Liver (tissue), 9 donors: ENCODE results near the gene TP63. TPM values are rescaled to one million over a fixed set of nuclear protein-coding genes. Genes with fewer than 3 reads are reported as not detected.

ENCODE experiments used
- DNase-seq: peaks from one replicate; pipeline ENCODE4 v3.0.0-alpha.2; 2017; ENCODE audit warnings: low spot score
- H3K27ac ChIP-seq, 2 donors: one replicate each; pipeline ENCODE4 v1.7.0; 2013; ENCODE audit warnings: inconsistent platforms in 2 of 2, low read length in 2 of 2, control low read depth in 1 of 2, low read depth in 1 of 2, mild to moderate bottlenecking in 1 of 2
- H3K27me3 ChIP-seq, 4 donors: one replicate each; pipeline versions ENCODE4 v1.6.1 to v1.7.0; 2013; ENCODE audit warnings: low read length in 3 of 4, inconsistent platforms in 1 of 4, mild to moderate bottlenecking in 1 of 4, moderate library complexity in 1 of 4; ENCODE audit not compliant: control insufficient read depth in 4 of 4, insufficient read depth in 4 of 4
- H3K36me3 ChIP-seq, 4 donors: one replicate each; pipeline versions ENCODE4 v1.6.1 to v1.7.0; 2013; ENCODE audit warnings: low read length in 3 of 4, mild to moderate bottlenecking in 3 of 4, low read depth in 1 of 4, moderate library complexity in 1 of 4; ENCODE audit not compliant: control insufficient read depth in 4 of 4, insufficient read depth in 3 of 4
- H3K4me1 ChIP-seq, 4 donors: one replicate each; pipeline versions ENCODE4 v1.6.1 to v1.7.0; 2013; ENCODE audit warnings: low read length in 3 of 4, mild to moderate bottlenecking in 3 of 4, moderate library complexity in 1 of 4; ENCODE audit not compliant: control insufficient read depth in 4 of 4, insufficient read depth in 4 of 4
- H3K4me3 ChIP-seq, 3 donors: one replicate each; pipeline versions ENCODE4 v1.6.1 to v1.7.0; 2013; ENCODE audit warnings: low read length in 3 of 3, control low read depth in 1 of 3, low read depth in 1 of 3, mild to moderate bottlenecking in 1 of 3
- H3K9ac ChIP-seq, 2 donors: one replicate each; pipeline ENCODE4 v1.7.0; 2013; ENCODE audit warnings: low read length in 2 of 2, mild to moderate bottlenecking in 2 of 2, moderate library complexity in 2 of 2, control low read depth in 1 of 2, low read depth in 1 of 2
- H3K9me3 ChIP-seq, 4 donors: one replicate each; pipeline versions ENCODE4 v1.6.1 to v1.7.0; 2013; ENCODE audit warnings: low read length in 3 of 4; ENCODE audit not compliant: control insufficient read depth in 4 of 4
- ATF3 ChIP-seq: IDR thresholded peaks from 2 replicates; pipeline ENCODE4 v1.6.1; 2016; ENCODE audit warnings: antibody characterized with exemption
- CTCF ChIP-seq: fragments of 150-350 bp; IDR thresholded peaks from 2 replicates; pipeline ENCODE4 v1.5.1; 2017; ENCODE audit warnings: improper control_type of control experiment, low read depth, low read length; ENCODE audit not compliant: missing input control
- EGR1 ChIP-seq, 2 donors: IDR thresholded peaks; 2 replicates each; pipeline ENCODE4 v1.6.1; 2016 to 2018; ENCODE audit warnings: antibody characterized with exemption in 2 of 2, low read depth in 2 of 2
- FOXA1 ChIP-seq: IDR thresholded peaks from 2 replicates; pipeline ENCODE4 v1.6.1; 2016; ENCODE audit warnings: antibody characterized with exemption
- FOXA2 ChIP-seq: IDR thresholded peaks from 2 replicates; pipeline ENCODE4 v1.6.1; 2016; ENCODE audit warnings: antibody characterized with exemption
- GABPA ChIP-seq, 2 donors: IDR thresholded peaks in 1 of 2; conservative IDR thresholded peaks in 1 of 2; 2 replicates each; pipeline ENCODE4 v1.6.1; 2016; ENCODE audit warnings: antibody characterized with exemption in 2 of 2, mild to moderate bottlenecking in 1 of 2, moderate library complexity in 1 of 2
- HNF4A ChIP-seq, 2 donors: conservative IDR thresholded peaks; 2 replicates each; pipeline ENCODE4 v1.6.1; 2016; ENCODE audit warnings: antibody characterized with exemption in 2 of 2, mild to moderate bottlenecking in 2 of 2
- HNF4G ChIP-seq: IDR thresholded peaks from 2 replicates; pipeline ENCODE4 v1.6.1; 2016; ENCODE audit warnings: antibody characterized with exemption
- JUND ChIP-seq, 2 donors: IDR thresholded peaks; 2 replicates each; pipeline ENCODE4 v1.6.1; 2016; ENCODE audit warnings: antibody characterized with exemption in 2 of 2
- MAX ChIP-seq: IDR thresholded peaks from 2 replicates; pipeline ENCODE4 v1.6.1; 2016; ENCODE audit warnings: antibody characterized with exemption
- NR2F2 ChIP-seq: IDR thresholded peaks from 2 replicates; pipeline ENCODE4 v1.6.1; 2016; ENCODE audit warnings: antibody characterized with exemption
- RAD21 ChIP-seq, 2 donors: IDR thresholded peaks; 2 replicates each; pipeline ENCODE4 v1.6.1; 2016; ENCODE audit warnings: antibody characterized with exemption in 2 of 2, mild to moderate bottlenecking in 2 of 2
- REST ChIP-seq: IDR thresholded peaks from 2 replicates; pipeline ENCODE4 v1.6.1; 2016; ENCODE audit warnings: antibody characterized with exemption, mild to moderate bottlenecking
- RXRA ChIP-seq, 2 donors: IDR thresholded peaks; 2 replicates each; pipeline ENCODE4 v1.6.1; 2017 to 2018; ENCODE audit warnings: antibody characterized with exemption in 2 of 2, mild to moderate bottlenecking in 1 of 2
- SP1 ChIP-seq: IDR thresholded peaks from 2 replicates; pipeline ENCODE4 v1.6.1; 2018; ENCODE audit warnings: antibody characterized with exemption, mild to moderate bottlenecking
- TAF1 ChIP-seq: conservative IDR thresholded peaks from 2 replicates; pipeline ENCODE4 v1.6.1; 2016; ENCODE audit warnings: antibody characterized with exemption, mild to moderate bottlenecking
- YY1 ChIP-seq: IDR thresholded peaks from 2 replicates; pipeline ENCODE4 v1.6.1; 2016; ENCODE audit warnings: antibody characterized with exemption, mild to moderate bottlenecking
- ZBTB33 ChIP-seq: IDR thresholded peaks from 2 replicates; pipeline ENCODE4 v1.6.1; 2016; ENCODE audit warnings: antibody characterized with exemption
- polyA plus RNA-seq, 2 donors: library from polyadenylated mRNA; stranded (reverse) in 1 of 2; unstranded in 1 of 2; fragments of 200-250 nt in 1 of 2; fragments of >200 nt in 1 of 2; fragmentation: Nextera tagmentation in 1 of 2; extraction: Ambion mirVana in 1 of 2; gene quantifications; one replicate each; pipeline versions ENCODE4 v1.2.1 to v1.2.3, GENCODE V29; 2013 to 2015
- total RNA-seq, 2 donors: library from RNA; depleted of rRNA; stranded (reverse); fragments of >200 nt; gene quantifications; one replicate each; pipeline ENCODE4 v1.2.3, GENCODE V29; 2014
- donor health status: healthy.
- donor health status: healthy.
- donor health status: healthy.
- donor health status: healthy.
- donor health status: healthy.

TP63 gene
- total and polyA plus RNA-seq, 4 donors = under 0.01 to 0.08 (median 0.05) TPM; not detected in 1

GRCh38 chr3:189587664-189588040 lies 43.5 kb upstream of the TP63 start:
- Histone ChIP-seq H3K27ac (no peak overlapping the region), H3K27me3 (no peaks in the 10 kb centered on the region), H3K9ac (no peak overlapping the region), H3K36me3 (no peaks in the 10 kb centered on the region), H3K4me3 (no peak overlapping the region), H3K4me1 (peaks cover 0 to 4% (median 0%) of the 10 kb centered on the region in 4 donors), H3K9me3 (peaks cover 0 to 3% (median 0%) of the 10 kb centered on the region in 4 donors)
- DNase-seq = no peak
- TF ChIP-seq YY1 (no peak), RXRA (IDR thresholded peaks at IDR 0.05) (no peak), FOXA1 (no peak), EGR1 (IDR thresholded peaks at IDR 0.05; ENCODE audit: low read depth in 2 of 2) (no peak), JUND (IDR thresholded peaks at IDR 0.05) (no peak), HNF4G (no peak), ATF3 (no peak), CTCF (no peak), ZBTB33 (no peak), MAX (no peak), SP1 (no peak), REST (no peak), FOXA2 (no peak), HNF4A (conservative IDR thresholded peaks at IDR 0.05) (no peak), TAF1 (no peak), NR2F2 (no peak), RAD21 (IDR thresholded peaks at IDR 0.05) (no peak), GABPA (IDR thresholded peaks at IDR 0.05 in 1 of 2, conservative IDR thresholded peaks at IDR 0.05 in 1 of 2) (no peak)
